ENCODE data around the gene COL4A4. TPM values are rescaled to one million over a fixed set of nuclear protein-coding genes. Genes with fewer than 3 reads are reported as not detected.

COL4A4 gene
- total RNA-seq, 1 experiment from 2014 or later: 3.1 TPM

GRCh38 chr2:227082286-227082685, 81.7 kb downstream of the COL4A4 start (continued):
- TF ChIP-seq ESRRA (CRISPR knock-in tag; IDR thresholded peaks at IDR 0.05; ENCODE audit: borderline replicate concordance): no peak
- TF ChIP-seq FOXJ3 (CRISPR knock-in tag; IDR thresholded peaks at IDR 0.05; ENCODE audit: borderline replicate concordance): no peak
- no peak for TF ChIP-seq STAT6 (CRISPR knock-in tag; conservative IDR thresholded peaks at IDR 0.05; ENCODE audit: low read depth)
- no peak for TF ChIP-seq FOXP4 (CRISPR knock-in tag; IDR thresholded peaks at IDR 0.05)
- no peak for TF ChIP-seq TP53 (CRISPR knock-in tag; IDR thresholded peaks at IDR 0.05)
- no peak for TF ChIP-seq ZMAT4 (CRISPR knock-in tag; IDR thresholded peaks at IDR 0.05)
- no peak for TF ChIP-seq PRDM15 (CRISPR knock-in tag; IDR thresholded peaks at IDR 0.05)

GRCh38 chr2:227079726-227080125, 84.3 kb downstream of the COL4A4 start:
- no peak overlapping the region for H3K27ac Mint-ChIP-seq
- H3K4me1 Mint-ChIP-seq: no peaks in the 10 kb centered on the region
- DNase-seq (ENCODE audit: low spot score) (no peak), ATAC-seq (no peak)
- CTCF ChIA-PET: interaction anchor here (1.2 kb wide), 1 partner anchor 1415 kb away, joined by 3 read pairs; no protein-coding TSS in a partner anchor
- H3K4me3 Mint-ChIP-seq: no peak overlapping the region
- H3K9me3 Mint-ChIP-seq: peaks cover 23% of the 10 kb centered on the region
- no peaks in the 10 kb centered on the region for H3K27me3 Mint-ChIP-seq (ENCODE audit: low read depth)
- H3K36me3 Mint-ChIP-seq: no peaks in the 10 kb centered on the region
- POLR2A ChIA-PET: no interaction called here
- TF ChIP-seq CDX4 (CRISPR knock-in tag; IDR thresholded peaks at IDR 0.05; ENCODE audit: borderline replicate concordance): no peak
- no peak for TF ChIP-seq ZNF396 (CRISPR knock-in tag; IDR thresholded peaks at IDR 0.05; ENCODE audit: borderline replicate concordance)
- no peak for TF ChIP-seq ZNF219 (CRISPR knock-in tag; IDR thresholded peaks at IDR 0.05; ENCODE audit: borderline replicate concordance)
- TF ChIP-seq TEAD1 (CRISPR knock-in tag; IDR thresholded peaks at IDR 0.05): no peak
- no peak for TF ChIP-seq ZNF423 (CRISPR knock-in tag; IDR thresholded peaks at IDR 0.05)
- no peak for TF ChIP-seq ZNF532 (CRISPR knock-in tag; IDR thresholded peaks at IDR 0.05; ENCODE audit: borderline replicate concordance)
- TF ChIP-seq FOXJ3 (CRISPR knock-in tag; IDR thresholded peaks at IDR 0.05; ENCODE audit: borderline replicate concordance): no peak
- TF ChIP-seq SMAD4 (CRISPR knock-in tag; IDR thresholded peaks at IDR 0.05): no peak
- TF ChIP-seq RELA (CRISPR knock-in tag; IDR thresholded peaks at IDR 0.05; ENCODE audit: borderline replicate concordance): no peak
- no peak for TF ChIP-seq E2F5 (CRISPR knock-in tag; IDR thresholded peaks at IDR 0.05)
- no peak for TF ChIP-seq ESRRA (CRISPR knock-in tag; IDR thresholded peaks at IDR 0.05; ENCODE audit: borderline replicate concordance)
- TF ChIP-seq PRRX2 (CRISPR knock-in tag; IDR thresholded peaks at IDR 0.05): no peak
- no peak for TF ChIP-seq TEAD4 (CRISPR knock-in tag; IDR thresholded peaks at IDR 0.05)
- TF ChIP-seq FOXP4 (CRISPR knock-in tag; IDR thresholded peaks at IDR 0.05): no peak
- TF ChIP-seq ZNF232 (CRISPR knock-in tag; IDR thresholded peaks at IDR 0.05): no peak

Data from WTC11 (cell line).